ENCODE measurements around the gene HDAC10.

The HDAC10 gene

DNA sequence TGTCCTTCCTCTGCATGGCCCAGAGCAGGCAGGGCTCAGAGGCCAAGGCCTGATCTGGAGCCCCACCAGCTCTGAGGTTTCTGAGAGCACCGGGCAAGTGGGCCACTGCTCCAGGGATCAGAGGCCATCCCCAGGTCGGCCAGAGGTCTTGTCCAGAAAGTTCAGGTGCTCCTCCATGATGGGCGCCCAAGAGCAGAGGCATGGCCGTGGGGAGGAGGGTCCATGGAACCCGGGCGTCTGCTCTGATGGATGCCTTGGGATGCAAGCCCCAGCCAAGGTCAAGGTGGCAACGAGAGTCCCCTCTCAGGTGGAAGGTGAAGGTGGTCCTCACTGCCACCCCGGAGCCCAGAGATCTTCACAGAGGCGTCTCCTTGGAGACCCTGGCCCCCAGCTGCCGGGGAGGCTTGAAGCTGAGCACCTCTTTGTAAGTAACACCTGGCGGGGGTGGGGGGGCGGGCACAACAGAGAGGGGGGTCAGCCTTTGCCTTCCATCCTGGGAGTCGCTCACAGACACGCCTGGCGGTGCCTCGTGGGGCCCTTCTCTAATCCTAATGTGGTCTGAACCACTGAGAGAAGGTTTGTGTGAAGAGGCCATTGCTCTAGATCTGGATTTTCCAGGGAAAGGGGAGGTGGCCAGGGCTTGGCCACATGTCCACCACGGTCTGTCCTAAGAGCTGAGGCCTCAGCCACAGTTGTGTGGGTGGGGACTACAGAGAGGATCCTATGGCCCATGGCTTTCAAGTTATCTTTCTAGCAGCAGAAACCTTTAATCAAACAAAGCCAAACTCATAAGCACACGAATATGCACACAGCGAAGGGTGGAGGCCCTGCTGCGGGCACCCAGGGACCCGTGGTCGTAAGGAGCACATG is 2.2 kb upstream of the HDAC10 start:
- no peak for DNase-seq

DNA sequence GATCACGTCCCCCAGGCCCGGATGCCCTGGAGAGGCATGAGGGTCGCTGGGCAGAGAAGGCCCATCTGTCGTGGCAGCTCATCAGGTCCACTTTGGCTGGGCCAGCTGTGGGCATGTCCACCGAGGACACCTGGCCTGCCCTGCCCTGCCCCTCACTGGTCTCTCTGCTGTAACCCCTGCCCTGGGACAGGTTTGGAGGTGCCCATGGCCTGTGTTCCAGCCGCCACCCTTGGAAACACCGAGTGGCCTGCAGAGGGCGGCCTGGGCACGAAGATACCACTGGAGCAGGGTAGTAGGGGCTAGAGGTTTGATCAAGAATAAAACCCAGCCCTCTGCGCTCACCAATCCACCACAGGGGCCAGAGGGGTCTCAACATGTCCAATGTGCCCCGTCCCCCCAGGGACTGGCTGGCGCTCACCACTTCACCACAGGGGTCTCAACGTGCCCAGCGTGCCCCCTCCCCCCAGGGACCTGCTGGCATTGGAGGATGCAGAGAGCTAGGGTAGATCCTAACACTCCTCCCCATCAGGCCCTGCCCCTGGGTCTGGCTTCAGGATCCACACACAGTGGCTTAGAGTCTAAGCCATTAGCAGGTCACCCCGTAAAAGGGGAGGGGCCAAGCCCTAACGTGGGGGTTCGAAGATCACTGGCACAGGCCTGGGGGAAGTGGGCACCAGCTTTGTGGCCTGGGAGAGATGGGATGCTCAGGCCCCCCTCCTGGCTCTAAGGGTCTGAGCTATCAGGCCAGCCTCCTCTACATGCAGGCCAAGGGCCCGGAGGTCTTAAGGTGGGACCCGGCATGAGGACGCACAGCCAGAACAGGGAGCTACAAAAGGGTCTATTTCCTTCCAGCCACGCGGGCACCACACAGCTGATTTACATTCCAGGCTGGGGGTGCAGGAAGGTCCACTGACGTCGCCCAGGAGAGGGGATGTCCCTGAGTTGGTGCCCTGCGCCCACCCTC is 1.3 kb upstream of the HDAC10 start:
- DNase-seq, result peak; percentile 74

DNA sequence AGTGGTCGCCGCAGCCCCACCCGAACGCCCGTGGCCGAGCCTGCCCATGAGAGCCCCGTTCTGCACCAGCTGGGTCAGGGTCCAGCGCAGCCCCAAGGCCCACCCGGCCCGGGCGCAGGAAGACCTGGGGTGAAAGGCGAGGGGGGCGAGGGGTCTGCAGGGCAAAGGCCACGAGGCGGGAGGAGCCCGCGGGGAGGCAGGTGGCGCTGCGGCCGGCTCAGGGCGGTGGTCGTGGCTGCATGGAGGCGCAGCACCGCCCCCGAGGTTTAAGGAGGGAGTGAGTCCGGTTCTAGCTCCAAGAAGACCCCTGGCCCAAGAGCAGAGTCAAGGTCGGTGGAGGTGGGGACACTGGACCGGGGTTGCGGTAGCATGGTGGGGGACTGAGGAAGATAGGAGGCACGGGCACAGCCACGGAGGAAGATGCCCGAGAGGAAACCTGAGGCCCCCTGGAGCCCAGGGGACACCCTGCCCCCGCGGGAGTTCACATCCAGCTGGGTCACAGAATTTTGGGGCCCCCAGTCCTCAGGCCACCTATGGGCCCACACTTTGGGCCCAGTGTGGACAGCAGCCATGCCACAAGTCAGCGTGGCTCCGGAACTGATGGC is 514 bp upstream of the HDAC10 start:
- DNase-seq, result no peak

DNA sequence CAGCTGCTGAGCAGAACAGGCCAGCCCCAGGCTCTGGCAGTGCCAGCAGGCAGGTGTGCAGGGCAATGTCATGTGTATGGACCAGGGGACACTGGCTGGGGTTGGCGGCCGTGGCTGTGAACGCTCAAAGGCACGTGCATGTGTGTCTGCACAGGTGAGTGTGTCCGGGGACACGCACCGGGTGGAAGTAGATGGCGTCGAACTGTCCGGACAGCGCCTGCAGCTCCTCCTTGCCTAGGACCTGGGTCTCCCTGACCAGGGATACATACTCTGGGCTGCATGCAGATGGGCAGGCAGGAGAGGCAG is 863 bp downstream of the HDAC10 start:
- peak; percentile 25 for DNase-seq

DNA sequence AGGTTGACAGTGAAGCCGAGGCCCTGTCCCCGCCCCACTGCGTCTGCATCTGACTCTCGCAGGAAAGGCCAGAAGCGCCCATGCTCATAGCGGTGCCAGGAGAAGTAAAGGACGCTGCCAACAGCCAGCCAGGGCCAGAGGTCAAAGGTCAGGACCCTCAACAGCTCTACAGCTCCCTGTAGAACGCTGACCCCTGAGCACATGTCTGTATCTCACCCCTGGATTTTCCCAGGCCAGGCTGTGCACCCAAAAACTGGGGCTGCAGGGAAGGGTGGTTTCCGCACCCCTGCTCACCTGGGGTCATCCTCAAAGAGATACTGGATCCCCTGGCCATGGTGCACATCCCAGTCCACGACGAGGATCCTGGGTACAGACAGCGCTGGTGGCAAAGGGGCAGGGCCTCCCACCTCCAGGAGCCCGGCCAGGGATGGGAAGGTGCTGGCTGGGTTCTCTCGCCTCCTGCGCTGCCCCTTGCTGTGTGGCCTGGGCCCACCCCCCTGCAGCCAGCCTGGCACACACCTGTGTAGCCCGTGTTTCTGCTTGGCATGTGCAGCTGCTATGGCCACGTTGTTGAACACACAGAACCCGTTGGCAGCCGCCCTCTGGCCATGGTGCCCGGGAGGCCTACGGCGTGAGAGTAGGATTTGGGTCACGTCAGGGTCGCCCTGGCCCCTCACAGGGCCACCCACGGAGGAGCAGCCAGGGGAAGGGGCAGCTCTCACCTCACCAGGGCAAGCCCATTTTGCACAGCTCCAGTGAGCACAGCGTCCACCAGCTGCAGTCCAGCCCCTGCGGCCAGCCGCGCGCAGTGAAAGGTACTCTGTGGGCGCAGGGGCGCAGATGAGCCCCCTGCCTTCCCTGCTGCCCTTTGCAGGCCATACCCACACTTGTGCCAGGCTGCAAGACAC is 1.5 kb downstream of the HDAC10 start:
- DNase-seq, result no peak

DNA sequence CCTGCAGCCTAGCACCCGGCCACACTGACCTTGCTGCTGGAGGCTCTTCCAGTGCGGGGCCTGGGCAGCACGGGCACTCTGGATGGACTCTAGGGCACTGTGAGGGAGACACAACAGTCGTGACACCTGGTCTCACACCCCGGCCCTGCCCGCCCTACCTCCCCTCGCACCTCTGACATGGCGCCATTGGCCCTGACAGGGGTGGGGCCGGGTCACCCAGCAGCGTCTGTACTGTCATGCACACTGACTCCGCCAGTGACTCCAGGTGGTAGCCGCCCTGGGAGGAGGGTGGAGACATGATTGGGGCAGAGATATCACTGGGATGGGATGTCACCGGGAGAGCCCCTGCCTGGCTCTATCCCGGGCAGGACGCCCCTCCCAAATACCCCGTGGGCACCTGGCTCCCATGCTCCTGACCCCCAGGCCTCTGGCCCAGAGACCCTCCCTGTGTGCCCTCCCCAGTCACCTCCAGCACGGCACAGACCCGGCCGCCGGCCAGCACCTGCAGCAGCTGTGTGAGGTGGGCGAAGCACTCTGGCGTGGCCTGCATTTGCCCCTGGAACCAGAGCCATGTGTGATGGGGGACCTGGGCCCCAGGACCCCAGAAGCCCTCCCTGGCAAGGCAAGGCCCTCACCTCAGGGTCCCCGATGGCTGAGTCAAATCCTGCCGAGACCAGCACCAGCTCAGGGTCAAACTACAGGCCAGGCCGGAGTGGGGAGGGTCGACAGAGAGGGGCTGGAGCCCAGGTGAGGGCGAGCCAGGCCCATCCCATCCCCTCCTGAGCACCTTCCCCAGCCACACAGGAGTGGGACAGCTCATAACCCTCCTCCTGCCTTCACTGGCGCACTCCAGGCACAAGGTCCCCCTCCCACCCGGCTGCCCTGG is 2.6 kb downstream of the HDAC10 start:
- DNase-seq, result no peak

DNA sequence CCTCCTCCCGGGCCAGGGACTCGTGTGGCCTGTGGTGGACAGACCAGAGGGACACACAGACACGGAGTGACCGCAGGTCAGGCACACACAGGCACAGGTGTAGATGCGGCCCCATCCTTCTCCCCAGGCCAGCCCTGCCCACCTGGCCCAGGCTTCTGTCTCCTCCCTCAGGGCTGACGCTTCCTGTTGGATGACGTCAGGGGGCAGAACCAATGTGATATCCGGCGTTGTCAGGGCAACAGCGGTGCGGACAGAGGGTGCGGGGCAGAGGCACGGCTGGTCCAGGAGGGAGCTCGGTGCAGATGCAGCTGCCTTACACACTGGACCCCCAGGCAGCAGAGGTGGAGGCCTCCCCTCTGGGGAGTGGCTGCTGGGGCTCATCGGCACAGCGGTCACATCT is 3.3 kb downstream of the HDAC10 start:
- peak; percentile 31 for DNase-seq

DNA sequence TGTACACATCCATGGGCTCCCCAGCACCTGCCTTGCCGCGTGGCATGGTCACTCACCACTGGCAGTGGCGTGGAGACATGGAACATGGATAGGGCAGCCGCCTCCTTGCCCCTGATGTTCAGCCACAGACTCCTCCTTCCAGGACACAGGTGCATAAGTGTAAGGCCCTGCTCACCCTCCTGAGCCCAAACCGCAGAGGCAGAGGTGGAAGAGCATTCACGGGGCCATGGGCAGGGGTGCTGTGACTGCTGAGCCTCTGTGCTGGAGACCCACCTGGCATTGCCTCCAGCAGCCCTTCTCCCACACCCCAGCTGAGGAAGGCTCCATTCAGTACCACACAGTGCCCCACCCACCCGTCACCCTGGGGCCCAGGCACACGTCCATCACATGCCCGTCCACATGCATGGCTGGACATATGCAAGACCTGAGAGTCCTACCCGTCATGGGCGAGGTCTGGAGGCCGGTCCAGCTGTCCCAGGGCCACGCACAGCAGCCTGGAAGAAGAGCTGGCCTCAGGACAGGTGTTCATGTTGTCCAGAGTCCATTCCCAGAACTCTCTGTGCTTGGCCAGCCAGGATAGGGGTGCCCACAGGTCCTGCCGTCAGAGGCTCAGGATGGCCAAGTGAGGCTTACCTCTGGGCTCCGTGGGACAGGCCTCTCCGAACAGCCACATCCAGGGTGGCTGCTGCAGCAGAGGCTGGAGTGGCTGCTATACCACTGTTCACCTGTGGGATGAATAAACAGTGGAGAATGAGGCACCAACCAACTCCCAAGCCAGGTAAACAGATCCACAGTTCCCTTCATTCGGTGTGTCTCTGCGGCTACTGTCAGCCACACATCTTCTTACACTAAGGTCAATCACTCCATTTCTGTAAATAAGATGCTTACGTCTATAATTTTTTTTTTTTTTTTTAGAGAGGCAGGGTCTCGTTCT is 4.6 kb downstream of the HDAC10 start:
- peak; percentile 34 for DNase-seq

DNA sequence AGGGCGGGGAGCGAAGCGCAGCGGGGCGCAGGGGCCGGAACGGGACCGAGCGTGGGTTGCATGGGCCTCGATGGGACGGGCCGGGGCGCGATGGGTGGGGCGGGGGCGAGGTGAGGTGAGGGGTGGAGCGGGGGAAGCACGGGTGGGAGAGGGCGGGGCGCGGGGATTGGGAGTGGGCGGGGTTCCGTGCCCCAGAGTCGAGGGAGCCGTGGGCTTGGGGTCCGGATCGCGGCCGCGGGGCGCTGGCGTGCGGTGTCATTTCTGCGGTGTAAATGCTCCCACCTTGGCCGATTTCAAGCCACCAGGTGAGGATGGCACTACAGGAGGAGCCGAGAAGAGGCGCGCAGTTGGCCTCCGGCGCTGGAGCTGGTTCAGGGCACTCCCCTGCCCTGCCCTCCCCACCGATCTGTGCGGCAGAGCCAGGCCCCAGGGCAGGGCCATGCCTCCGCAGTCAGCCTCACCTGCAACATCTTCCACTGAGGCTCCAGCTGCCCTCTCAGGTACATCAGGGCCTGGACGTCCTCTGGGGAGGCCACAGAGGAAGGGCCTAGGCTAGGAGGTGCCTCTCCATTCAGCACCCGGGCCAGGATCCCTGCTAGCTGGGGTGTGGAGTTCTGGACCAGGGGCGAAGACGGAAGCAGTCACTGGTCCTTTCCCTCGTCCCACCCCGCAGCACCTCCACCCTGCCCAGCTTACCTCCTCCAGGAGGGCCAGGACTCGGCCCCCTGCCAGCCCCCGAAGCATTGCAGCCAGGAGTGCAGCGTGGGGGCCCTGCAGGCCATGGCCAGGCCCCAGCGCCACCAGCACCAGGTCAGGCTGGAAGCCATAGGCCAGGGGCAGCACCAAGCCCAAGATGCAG is 5.6 kb downstream of the HDAC10 start:
- DNase-seq, result peak; percentile 42

DNA sequence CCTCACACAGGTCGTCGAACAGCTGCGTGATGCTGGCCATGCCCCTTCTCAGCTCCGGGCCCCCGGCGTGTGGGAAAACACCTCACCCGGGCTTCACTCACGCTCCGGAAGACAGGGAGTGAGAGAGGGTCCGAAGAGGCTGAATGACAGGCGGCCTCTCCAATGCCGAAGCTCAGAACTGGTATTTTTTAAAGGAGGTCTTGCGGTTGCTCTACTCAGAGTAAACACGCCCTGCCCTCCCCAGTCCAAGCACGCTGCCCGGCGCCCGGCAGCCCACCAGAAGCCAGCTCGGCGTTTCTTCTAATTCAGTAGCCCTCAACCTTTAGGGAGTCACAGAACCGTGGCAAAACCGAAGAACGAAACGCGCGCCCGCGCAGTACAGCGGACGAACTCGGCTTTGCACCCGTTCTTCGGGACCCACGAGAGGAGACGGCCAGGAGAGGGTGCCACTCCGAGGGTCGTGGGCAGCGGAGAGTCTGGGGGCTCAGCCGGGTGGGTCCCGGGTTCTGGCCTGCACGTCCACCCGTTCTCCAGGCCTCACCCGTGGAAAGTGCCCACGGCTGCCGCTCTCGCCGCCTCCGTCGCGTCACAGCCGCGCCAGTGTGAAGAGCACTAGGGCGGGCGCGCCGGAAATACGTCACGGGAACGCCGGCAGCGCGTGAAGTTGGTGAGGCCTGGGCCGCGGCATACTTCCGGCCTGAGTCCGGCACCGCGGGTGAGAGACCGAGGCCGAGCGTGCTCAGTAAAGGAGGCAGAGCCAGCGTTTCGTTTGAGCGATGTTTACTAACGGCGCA is 6.4 kb downstream of the HDAC10 start, which contains the start of gene TUBGCP6:
Gene TUBGCP6 (minus strand): TSS at position 604 of the 794 bp plus-strand sequence. CDS start 564 bp downstream, at position 40.
- peak; percentile 97 for DNase-seq

DNA sequence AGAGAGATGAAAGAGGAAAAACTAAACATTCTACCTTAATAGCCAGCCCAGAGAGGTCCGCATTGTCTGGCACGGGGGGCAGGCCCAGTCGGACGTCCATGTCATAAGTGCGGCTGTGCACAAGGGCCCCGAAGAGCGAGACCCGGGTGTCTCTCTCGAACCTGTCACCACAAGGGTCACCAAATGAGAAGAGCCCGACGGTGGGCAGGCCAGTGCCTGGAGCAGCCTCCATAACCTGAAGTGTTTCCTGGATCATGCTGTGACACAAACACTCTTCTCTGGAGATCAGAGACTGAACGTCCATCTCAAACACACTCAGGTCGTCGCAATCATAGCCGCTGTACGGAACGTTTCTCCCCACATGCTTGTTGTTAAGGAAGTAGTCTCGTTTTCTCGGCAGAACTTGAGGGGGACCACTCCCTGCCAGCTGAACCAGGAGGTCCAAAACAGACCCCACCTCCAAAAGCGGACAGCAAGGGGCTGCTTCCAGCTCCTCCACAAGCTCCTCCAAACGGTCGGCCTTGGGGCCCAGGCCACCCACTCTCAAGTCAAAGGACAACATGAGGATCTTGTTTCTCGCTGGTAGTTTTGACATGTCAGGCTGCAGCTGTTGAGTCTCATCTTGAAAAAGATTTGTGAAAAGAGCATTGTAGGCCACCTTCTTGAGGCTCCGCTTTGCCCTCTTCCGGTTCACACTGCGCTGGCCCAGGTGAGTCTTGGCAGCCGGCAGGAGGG is 7.2 kb downstream of the HDAC10 start:
- DNase-seq, result peak; percentile 17

DNA sequence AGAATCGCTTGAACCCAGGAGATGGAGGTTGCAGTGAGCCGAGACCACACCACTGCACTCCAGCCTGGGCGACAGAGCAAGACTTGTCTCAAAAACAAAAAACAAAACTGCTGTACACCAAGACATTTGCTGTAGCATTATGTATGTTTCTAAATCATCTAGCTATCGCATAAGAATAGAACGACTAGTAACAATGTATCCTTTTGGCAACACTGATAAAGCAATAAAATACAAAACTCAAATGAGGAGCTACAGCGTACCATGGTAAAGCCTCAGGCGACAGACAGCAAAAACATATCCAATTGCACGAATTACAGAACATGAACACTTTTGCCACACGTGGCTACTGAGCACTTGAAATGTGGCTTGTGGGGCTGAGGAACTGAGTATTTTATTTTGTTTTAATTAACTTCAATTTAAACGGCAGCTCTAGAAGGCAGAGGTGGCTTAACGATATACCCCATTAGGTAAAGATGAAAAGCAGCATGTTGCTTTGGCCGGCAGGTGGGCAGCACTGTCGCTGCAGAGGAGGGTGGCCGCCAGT is 8.6 kb downstream of the HDAC10 start:
- no peak for DNase-seq

DNA sequence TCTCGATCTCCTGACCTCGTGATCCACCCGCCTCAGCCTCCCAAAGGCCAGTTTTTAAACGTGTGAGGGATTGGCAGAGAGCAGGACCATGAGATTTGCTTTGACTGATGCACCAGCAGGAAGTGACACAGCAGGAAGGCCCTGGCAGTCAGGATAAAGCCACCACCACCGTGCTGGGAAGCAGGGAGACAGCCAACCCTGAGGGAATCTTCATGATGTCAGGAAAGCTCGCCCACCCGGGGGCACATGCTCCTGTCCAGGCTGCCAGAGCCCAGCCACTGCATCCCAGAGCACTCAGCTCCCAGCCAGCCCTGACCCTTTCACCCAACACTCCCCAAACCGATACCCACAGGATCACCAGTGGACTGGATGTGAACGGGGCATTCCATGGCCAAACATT is 12.3 kb downstream of the HDAC10 start:
- DNase-seq, result no peak

DNA sequence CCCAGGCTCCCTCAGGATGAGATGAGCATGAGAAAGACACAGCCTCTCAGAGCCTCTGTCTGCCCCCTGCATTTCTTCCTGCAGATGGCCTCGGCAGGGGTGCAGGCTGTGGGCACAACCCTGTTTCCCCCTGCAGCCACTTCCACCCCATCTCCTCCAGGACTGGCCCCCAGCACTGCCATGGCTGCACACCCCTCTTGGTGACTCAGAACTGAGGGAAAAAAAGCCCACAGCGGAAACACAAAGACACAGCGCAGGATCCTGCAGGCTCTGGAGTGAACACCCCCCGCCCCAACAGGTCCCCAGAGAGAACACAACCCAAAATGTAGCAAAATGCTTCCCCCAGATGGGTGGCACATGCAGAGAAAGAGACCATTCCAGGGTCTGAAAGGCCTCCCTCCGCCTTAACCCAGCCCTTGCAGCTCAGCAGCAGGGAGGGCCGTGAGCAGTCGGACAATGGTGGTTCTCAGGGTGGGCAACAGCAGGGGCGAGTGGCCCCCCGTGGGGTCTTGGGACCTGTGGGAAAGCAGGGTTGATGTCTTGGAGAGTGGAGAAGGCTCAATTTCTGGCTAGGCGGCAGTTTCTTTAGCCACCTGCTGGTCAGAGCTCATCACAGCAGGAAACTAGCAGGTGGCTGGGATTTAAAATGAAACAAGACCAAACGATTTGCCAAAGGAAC is 14.2 kb downstream of the HDAC10 start:
- DNase-seq, result peak; percentile 48

DNA sequence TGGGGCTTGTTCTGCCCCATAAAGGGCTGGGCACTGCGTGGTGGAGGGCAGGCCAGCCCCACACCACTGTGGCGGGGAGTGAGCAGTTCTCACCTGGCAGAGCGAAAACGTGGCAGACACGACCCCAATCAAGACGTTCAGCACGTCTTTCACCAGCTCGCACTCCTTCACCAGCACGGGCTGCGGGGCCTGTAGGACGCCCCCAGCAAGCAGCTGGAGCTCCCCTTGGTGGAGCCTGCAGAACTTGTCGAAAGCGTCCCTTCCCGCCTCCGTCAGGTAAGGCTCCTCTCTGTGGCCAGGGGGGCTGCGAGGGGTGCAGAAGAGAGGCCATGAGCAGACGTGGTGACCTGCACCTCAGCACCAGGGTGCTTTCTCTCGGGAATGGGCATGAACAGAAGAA is 17.8 kb downstream of the HDAC10 start:
- no peak for DNase-seq

DNA sequence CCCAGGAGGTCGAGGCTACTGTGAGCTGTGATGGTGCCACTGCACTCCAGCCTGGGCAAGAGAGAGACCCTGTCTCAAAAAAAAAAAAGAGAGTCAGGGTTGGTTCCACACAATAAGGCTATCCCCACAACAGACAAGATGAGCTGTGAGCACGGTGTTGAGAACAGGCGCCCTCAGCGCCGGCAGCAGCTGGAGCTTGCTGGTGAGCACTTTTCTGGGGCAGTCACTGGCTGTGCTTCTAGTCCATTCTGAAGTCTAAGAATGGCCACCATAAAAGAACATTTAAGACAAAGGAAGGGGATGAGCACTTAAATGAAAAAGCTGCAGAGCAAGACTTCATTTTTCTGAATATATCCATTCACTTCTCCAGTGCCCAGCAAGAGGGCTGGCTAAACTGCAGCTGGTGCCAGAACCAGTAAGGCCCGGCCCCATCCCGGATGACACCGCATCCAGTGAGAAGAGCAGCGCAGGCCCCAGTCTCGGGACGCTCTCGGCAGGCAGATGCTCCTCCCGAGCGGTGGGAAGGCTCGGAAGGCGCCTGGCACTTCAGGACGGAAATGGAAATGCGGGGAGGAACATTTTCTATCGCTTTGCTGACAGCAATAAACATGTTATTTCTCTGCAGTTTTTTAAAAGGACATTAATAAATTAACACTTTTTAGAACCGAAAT is 18.4 kb downstream of the HDAC10 start:
- DNase-seq, result no peak
